ENCODE data around the gene JMY.

JMY gene

DNA sequence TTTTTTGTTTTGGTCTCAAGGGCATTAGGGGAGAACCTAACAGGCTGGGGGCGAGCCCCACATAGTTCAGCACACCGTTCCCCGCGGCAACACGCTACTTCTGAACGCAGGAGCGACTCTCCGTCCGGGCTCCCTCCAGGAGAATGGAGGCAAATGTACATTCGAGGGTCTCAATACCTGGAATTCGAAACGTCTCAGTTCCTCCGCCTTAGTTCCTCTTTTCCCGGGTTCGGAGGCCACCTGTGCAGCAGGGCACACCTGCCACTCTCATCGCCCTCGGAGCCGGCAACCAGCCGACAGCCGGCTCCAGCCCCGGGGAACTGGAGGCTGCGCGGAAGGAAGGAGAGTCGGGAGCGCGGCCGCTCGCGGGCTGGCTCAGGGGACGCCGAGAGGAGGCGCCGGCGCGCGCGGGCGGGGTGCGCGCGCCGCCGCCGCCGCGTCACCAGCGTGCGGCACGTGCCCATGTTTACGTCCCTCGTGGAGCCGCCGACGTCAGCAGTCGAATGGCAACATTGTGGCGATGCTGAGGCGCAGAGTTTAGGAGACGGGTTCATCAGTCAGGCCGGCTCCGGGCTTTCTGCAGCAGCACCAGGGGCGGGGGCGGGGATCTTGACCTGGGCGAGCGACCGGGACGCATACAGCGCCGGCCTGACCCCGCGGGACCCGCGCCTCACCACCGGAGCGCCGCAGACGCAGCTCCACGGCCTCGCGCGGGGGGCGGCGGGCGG lies at the start of gene JMY:
Gene JMY, plus strand, starts transcription at position 498 of the 728 bp plus-strand sequence. CDS start 520 bp downstream, outside the sequence.
- DNase-seq: no peak

GRCh38 chr5:79186455-79186854 lies 49.5 kb upstream of the JMY start:
- DNase-seq: no peak

- no peak for DNase-seq
These were observed 46.3 kb upstream of the JMY start for GRCh38 chr5:79189439-79190234.

GRCh38 chr5:79190235-79190529 lies 45.7 kb upstream of the JMY start:
- DNase-seq: no peak

GRCh38 chr5:79191457-79191856 lies 44.5 kb upstream of the JMY start:
- DNase-seq: no peak

- DNase-seq: no peak
These were observed 42.3 kb upstream of the JMY start for GRCh38 chr5:79193643-79194042.

GRCh38 chr5:79200573-79201183 lies 35.3 kb upstream of the JMY start:
- DNase-seq: no peak

DNA sequence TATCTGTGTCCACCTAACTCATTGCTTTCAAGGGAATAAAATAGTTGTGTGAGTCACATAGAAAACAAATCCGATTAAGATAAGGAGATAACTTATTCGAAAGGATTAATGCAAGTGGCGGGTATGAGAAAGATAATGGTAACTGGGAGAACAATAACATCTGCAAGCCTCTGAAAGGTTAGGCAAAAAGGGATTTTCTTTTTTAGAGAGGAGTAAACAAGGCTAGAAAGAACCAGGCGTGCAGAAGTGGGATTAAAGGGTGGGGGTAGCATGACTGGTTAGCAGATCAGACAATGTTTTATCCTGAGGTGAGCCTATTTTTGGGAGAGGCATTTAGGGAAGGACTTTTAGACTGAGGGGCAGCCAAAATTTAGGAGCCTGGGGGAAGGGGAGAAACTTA lies 34.7 kb upstream of the JMY start:
- no peak for DNase-seq

DNA sequence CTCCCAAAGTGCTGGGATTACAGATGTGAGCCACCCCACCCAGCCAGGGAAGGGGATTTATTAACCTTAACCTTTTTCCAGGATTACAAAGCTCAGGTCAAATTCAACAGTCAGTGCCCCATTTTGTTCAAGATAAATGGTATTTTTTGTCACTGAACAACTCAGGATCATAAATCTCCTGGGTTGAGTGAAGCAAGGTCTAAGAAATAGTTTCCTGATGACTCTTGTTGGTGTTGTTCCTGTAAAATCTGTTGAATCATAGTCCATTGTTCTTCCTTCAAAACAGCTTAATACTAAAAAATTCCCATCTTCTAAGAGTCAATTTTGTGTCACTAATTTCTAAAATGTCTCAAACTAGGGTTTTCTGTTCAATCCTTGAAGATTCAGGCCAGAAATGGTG lies 33.9 kb upstream of the JMY start:
- no peak for DNase-seq

GRCh38 chr5:79205965-79206364 lies 30.0 kb upstream of the JMY start:
- DNase-seq: no peak

DNA sequence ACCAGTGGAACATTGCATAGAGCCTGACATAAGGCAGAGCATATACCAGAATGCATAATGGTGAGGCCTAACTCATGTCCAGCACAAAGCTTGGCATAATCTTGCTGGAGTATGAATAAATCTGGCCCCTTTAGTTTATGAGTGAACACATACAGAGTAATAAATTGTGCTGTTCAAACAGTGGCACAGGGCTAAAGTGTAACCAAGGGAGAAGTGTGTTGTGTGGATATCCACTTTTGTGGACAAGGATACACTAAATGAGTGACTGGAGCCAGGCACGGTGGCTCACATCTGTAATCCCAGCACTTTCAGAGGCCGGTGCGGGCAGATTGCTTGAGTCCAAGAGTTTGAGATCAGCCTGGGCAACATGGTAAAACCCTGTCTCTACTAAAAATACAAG lies 29.4 kb upstream of the JMY start:
- no peak for DNase-seq

DNA sequence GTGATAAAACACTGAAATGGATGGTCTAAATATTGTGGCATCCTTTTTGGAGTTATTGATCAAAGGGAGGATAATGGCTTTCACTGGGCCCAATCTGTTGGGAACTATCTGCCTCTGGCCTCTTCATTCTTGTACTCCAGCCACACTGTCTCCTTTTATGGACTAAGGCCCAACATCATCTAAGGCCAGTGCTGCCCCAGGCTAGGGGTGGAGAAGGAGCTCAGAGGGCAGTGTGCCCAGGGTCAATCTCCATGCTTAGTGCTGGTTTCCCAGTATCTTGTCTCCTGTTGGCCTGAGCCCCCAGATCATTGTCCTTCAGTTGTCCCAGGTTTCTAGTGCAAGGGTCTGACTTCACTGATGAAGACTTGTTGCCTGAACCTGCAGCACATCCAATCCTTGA lies 26.4 kb upstream of the JMY start:
- no peak for DNase-seq

DNA sequence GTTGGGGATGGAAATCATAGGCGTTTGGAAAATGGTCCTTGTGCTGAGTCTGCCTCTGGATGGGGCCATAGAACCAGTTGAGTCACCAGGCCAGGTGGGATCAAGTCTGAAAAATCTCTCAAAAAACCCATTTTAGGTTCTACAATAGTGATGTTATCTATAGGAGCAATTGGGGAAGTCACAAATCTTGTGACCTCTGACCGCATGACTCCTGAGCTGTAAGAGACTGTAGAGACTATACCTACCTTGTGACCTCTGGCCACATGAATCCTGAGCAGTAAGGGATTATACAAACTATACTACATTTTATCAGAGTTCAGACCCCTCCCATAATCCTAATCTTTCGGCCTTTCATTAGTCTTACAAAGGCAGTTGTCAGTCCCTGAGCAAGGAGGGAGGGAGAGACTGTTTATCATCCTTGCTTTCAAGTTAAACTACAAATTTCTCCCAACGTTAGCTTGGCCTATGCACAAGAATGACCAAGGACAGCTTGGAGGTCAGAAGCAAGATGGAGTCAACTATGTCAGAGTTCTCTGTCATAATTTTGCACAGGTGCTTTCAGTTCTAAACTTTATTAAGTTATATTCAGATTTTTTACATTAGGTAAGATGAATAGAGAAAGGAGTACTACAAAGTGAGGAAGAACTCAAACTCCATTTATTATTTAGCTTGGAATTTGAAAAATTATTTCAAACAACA lies 11.5 kb upstream of the JMY start:
- no peak for DNase-seq

DNA sequence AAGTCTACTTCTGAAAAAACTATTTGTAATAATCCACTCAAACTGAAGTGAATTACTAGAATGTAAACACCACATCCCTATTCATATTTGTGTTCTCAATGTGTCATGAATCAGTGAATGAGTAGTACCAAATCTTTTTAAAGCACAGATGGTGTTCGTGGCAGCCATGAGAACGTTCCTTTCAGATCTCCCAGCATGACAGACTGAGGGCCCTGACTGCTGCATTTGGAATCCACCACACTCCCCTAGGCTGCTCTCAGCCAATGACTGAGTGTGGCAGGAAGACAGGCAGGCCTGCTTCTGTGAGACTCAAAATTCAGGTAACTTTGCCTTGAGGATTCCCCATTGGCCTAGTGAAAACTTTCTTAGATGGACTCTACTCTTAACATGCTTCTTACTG lies 10.9 kb upstream of the JMY start:
- DNase-seq: no peak

DNA sequence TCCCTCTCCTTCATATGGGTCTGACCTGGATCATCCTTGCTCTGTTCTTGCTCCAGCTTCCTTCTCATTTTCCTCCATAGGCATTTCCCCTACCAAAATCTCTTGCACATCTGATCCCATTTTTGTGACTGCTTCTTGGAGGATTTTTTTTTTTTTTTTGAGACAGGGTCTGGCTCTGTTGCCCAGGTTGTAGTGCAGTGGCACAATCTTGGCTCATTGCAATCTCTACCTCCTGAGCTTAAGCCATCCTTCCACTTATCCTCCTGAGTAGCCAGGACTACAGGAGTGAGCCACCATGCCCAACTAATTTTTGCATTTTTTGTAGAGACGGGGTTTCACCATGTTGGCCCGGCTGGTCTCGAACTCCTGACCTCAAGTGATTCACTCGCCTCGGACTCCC lies 10.5 kb upstream of the JMY start:
- DNase-seq: no peak

DNA sequence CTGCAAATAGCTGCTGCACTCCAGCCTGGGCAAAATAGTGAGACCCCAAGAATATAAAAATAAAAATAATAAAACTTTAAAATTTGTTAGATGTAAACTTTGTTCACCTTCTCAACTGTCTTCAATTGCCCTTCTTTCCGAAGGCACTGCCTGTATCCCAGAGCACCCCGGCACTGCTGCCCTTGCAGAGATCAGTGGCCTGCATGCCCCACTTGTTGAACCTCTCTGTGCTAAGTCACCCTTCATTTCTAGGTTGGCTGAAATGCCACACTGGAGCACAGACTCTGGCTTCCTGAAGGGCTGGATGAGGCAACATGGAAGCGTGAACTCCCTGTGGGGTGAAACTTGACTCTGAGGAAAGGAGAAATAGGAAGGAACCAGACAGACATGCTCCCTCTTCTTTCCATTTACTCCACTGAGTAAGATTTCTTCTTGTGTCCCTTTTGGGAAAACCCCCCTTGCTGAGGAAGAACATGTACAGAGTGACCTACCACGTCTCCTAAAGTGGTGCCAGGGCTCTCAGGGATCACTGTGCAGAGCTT lies 8.4 kb upstream of the JMY start:
- no peak for DNase-seq

DNA sequence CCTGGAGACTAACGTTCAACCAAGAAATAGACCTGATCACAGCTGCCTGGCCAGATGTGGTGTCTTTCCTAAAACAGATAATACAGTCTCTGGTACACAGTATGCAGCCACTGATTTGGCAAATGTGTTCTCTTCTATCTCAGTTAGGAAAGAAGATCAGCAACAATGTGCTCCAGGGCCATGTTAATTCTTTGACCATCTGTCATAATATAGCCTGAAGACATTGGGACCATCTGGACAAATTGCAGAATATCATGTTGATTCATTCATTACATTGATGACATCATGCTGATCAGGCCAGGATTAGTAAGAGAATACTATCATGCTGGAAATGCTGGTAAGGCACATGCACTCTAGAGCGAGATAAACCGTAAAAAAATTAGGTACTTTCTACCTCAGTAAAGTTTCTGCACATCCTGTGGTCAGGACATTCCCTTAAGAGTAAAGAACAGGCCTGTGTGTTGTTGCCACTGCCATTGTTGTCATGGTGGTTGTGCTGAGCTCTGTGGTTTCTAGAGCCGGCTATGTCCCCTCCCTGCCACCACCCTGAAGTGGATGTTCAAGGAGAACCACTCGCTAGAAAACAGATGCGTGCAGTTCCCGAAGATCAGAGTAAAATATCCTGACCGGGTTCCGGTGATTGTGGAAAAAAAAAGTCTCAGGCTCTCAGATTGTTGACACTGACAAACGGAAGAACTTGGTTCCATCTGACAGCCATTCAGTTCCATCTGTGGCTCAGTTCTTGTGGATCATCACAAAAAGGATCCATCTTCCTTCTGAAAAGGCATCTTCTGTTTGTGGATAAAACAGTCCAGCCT lies 6.4 kb upstream of the JMY start:
- DNase-seq: no peak

GRCh38 chr5:79235261-79235633 lies 684 bp upstream of the JMY start:
- DNase-seq: no peak

- no peak for DNase-seq
These were observed 535 bp downstream of the JMY start for GRCh38 chr5:79236362-79236969.

DNA sequence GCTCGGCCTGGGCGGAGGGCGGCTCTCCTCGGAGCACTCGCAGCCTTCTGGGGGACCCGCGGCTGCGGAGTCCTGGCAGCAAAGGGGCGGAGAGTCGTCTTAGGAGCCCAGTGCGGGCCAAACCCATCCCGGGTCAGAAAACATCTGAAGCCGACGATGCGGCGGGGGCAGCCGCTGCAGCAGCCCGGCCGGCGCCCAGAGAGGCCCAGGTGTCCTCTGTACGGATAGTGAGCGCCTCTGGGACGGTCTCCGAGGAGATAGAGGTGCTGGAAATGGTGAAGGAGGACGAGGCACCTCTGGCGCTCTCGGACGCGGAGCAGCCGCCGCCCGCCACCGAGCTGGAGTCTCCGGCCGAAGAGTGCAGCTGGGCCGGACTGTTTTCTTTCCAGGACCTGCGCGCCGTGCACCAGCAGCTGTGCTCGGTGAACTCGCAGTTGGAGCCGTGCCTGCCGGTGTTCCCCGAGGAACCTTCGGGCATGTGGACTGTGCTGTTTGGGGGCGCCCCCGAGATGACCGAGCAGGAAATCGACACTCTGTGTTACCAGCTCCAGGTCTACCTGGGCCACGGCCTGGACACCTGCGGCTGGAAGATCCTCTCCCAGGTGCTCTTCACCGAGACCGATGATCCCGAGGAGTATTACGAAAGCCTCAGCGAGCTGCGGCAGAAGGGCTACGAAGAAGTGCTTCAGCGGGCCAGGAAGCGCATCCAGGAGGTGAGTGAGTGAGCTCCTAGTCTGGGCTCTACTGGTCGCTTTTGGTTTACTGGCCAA lies 1.2 kb downstream of the JMY start:
- DNase-seq: peak; percentile 11

Data from cortex of kidney (tissue), 1 donor.